Tibial artery (tissue), 4 donors: Measurements from ENCODE around the gene ITPRIPL2.

Source experiments
- DNase-seq, 2 donors: peaks; one replicate each; pipeline ENCODE4 v3.0.0-alpha.2; 2019
- H3K27ac ChIP-seq, 2 donors: fragments of 200-600 bp; sonication (generic) in 1 of 2; 1 replicate in 1 of 2; 2 replicates in 1 of 2; pipeline ENCODE4 v1.5.1; 2018 to 2019; ENCODE audit warnings: mild to moderate bottlenecking in 1 of 2
- H3K27me3 ChIP-seq, 2 donors: fragments of 200-600 bp; sonication (generic) in 1 of 2; one replicate each; pipeline versions ENCODE4 v1.5.1 to v1.6.0; 2016 to 2019
- H3K36me3 ChIP-seq, 3 donors: fragments of 200-600 bp; sonication (generic) in 2 of 3; one replicate each; pipeline ENCODE4 v1.5.1; 2016 to 2019; ENCODE audit warnings: mild to moderate bottlenecking in 2 of 3
- H3K4me1 ChIP-seq, 4 donors: fragments of 200-600 bp; sonication (generic) in 2 of 4; 1 replicate in 3 of 4; 2 replicates in 1 of 4; pipeline ENCODE4 v1.5.1; 2016 to 2019
- H3K4me3 ChIP-seq, 2 donors: fragments of 200-600 bp; sonication (generic) in 1 of 2; 1 replicate in 1 of 2; 2 replicates in 1 of 2; pipeline ENCODE4 v1.5.1; 2018 to 2019; ENCODE audit warnings: mild to moderate bottlenecking in 2 of 2
- H3K9me3 ChIP-seq, 3 donors: fragments of 200-600 bp; sonication (generic) in 1 of 3; one replicate each; pipeline ENCODE4 v1.5.1; 2016 to 2019
- intact Hi-C: fragments of 100-400 bp; cut with DNase I; formaldehyde crosslinking; loops from one replicate; pipeline ENCODE4 v1.15.0; 2023; ENCODE audit warnings: low total_unique reads
- TF ChIP-seq, protein P1 (sequence below), 2 experiments: fragments of 200-600 bp in 1 of 2; fragments of 450-650 bp in 1 of 2; IDR thresholded peaks; one replicate each; pipeline ENCODE4 v1.5.1; 2017 to 2019; ENCODE audit warnings: antibody characterized with exemption in 2 of 2, mild to moderate bottlenecking in 1 of 2, moderate library complexity in 1 of 2

ITPRIPL2 gene

DNA sequence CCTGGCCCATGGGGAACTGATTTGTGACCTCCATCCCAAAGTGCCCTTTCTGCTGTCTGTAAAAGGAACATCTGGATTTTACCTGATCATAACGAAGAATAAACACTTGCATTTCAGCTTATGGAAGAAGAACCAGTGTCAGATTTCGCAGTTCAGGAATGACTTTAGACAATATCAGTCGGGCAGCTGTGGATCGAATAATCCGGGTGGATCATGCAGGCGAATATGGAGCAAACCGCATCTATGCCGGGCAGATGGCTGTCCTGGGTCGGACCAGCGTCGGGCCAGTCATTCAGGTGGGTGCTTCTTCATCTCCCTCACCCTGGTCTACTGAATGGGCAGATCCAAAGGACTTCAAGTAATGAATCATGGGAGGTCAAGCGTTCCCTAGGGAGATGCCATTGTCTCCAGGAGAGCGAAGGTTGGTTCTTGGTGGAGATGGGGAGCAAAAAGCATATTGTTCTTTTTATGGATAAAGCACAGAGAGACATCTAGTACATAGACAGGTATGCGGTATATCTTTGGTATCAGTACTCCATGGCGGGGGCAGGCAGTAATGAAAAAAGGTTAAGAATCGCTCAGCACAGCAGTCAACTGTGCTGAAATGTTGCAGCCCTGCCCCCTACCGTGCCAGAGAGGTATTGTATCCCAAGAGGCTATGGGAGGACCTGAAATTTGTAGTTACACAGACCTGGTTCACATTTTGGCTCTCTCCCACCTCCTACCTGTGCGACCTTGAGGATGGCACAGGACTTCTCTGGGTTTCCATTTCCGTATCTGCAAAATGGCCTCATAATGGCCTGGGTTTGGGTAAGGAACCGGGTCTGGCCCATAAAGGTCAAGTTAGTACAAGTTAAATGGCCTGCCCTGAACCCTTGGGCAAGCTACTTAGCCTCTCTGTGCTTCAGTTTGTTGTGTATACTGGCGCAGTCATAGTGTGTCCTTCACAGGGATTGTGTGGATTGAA lies 41.7 kb upstream of the ITPRIPL2 start:
- H3K36me3 ChIP-seq: peaks cover 19 to 58% (median 42%) of the 10 kb centered on the region in 3 donors
- DNase-seq: no peak
- H3K4me3 ChIP-seq: no peak overlapping the region
- TF ChIP-seq, protein P1, sequence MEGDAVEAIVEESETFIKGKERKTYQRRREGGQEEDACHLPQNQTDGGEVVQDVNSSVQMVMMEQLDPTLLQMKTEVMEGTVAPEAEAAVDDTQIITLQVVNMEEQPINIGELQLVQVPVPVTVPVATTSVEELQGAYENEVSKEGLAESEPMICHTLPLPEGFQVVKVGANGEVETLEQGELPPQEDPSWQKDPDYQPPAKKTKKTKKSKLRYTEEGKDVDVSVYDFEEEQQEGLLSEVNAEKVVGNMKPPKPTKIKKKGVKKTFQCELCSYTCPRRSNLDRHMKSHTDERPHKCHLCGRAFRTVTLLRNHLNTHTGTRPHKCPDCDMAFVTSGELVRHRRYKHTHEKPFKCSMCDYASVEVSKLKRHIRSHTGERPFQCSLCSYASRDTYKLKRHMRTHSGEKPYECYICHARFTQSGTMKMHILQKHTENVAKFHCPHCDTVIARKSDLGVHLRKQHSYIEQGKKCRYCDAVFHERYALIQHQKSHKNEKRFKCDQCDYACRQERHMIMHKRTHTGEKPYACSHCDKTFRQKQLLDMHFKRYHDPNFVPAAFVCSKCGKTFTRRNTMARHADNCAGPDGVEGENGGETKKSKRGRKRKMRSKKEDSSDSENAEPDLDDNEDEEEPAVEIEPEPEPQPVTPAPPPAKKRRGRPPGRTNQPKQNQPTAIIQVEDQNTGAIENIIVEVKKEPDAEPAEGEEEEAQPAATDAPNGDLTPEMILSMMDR (IDR thresholded peaks at IDR 0.05): peak; percentile 45 to 54
- intact Hi-C loops: no loop called here
- no peaks in the 10 kb centered on the region for H3K9me3 ChIP-seq
- H3K4me1 ChIP-seq: peaks cover 0 to 19% (median 11%) of the 10 kb centered on the region in 4 donors
- no peak overlapping the region for H3K27ac ChIP-seq
- no peaks in the 10 kb centered on the region for H3K27me3 ChIP-seq

DNA sequence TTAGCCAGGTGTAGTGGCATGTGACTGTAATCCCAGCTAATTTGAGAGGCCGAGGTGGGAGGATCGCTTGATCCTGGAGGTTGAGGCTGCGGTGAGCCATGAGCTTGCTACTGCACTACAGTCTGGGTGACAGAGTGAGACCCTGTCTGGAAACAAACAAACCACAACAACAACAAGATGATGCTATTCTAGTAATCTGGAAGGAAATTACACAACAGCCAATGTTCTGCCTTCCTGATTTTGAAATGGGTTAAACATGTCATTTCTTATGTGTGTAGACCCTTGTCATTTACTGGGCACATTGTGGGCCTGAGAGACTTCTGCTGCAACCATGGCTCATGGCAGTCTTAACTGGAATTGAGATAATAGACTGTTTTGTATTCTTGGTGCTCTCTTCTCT lies 40.4 kb upstream of the ITPRIPL2 start:
- intact Hi-C loops: no loop called here
- peaks cover 23 to 70% (median 53%) of the 10 kb centered on the region in 3 donors for H3K36me3 ChIP-seq
- H3K27ac ChIP-seq: no peak overlapping the region

DNA sequence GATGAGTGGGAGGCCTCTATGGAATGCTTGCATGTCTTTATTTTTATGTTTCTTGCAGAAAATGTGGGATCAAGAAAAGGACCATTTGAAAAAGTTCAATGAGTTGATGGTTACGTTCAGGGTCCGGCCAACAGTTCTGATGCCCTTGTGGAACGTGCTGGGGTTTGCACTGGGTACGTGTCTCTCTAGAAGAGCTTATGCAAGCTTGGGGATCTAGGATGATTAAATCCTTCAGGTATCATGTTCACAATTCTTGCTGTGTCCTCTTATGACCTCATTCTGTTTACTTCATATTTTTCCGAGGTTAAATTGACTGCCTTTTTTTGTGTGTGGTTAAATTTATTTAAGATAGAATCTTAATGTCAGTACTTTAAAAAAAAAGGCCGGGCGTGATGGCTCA lies 39.9 kb upstream of the ITPRIPL2 start:
- Histone ChIP-seq H3K9me3 (no peaks in the 10 kb centered on the region), H3K4me1 (peaks cover 0 to 10% (median 7%) of the 10 kb centered on the region in 4 donors), H3K4me3 (no peak overlapping the region), H3K36me3 (peaks cover 28 to 75% (median 58%) of the 10 kb centered on the region in 3 donors), H3K27ac (no peak overlapping the region), H3K27me3 (no peaks in the 10 kb centered on the region)
- no peak for DNase-seq
- intact Hi-C loops: no loop called here
- TF ChIP-seq, protein P1 (IDR thresholded peaks at IDR 0.05): no peak

More for the DNA sequence above, 40.4 kb upstream of the ITPRIPL2 start:
- TF ChIP-seq, protein P1 (IDR thresholded peaks at IDR 0.05): no peak
- DNase-seq: no peak
- Histone ChIP-seq H3K4me3 (no peak overlapping the region), H3K4me1 (peaks cover 0 to 15% (median 10%) of the 10 kb centered on the region in 4 donors), H3K9me3 (no peaks in the 10 kb centered on the region), H3K27me3 (no peaks in the 10 kb centered on the region)

DNA sequence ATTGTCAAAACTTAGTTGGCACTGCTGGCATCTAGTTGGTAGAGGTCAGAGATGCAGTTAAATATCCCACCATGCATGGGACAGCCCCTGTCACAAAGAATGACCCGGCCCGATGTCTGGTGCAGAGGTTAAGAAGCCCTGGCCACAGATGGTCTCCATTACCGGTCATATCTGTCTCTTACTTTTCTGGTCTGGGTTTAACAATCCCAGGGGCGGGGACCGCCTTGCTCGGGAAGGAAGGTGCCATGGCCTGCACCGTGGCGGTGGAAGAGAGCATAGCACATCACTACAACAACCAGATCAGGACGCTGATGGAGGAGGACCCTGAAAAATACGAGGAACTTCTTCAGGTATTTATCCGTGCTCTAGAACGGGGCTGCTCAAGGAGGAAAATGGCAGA lies 38.3 kb upstream of the ITPRIPL2 start:
- no peaks in the 10 kb centered on the region for H3K4me1 ChIP-seq
- peaks cover 38 to 86% (median 60%) of the 10 kb centered on the region in 3 donors for H3K36me3 ChIP-seq
- TF ChIP-seq, protein P1 (IDR thresholded peaks at IDR 0.05): no peak
- H3K4me3 ChIP-seq: no peak overlapping the region
- H3K27me3 ChIP-seq: no peaks in the 10 kb centered on the region
- intact Hi-C loops: no loop called here
- no peaks in the 10 kb centered on the region for H3K9me3 ChIP-seq
- no peak overlapping the region for H3K27ac ChIP-seq
- DNase-seq: no peak

DNA sequence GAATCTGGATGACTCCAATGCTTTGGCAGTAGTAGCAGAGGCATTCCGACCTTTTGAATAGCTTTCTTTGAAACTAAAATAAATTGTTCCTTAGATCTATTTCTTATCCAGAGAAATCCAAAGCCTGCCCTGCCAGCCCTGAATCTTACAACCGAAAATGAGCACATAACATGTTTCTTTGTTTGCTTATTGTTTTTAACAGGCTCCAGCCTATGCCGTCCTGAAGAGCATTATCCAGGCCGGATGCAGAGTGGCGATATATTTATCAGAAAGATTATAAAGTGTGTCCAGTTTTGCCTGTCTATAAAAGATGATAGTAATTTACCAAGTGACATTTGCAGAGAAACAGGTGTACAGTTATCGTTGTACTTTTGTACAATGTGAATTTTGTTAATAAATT lies 35.9 kb upstream of the ITPRIPL2 start:
- Histone ChIP-seq H3K4me3 (no peak overlapping the region), H3K27me3 (no peaks in the 10 kb centered on the region), H3K27ac (no peak overlapping the region), H3K9me3 (no peaks in the 10 kb centered on the region), H3K4me1 (no peaks in the 10 kb centered on the region), H3K36me3 (peaks cover 38 to 83% (median 54%) of the 10 kb centered on the region in 3 donors)
- TF ChIP-seq, protein P1 (IDR thresholded peaks at IDR 0.05): no peak
- intact Hi-C loops: no loop called here
- DNase-seq: no peak
